Measurements from ENCODE around the gene PKHD1. TPM values are rescaled to one million over a fixed set of nuclear protein-coding genes. Genes with fewer than 3 reads are reported as not detected.

Gene PKHD1
- polyA plus RNA-seq, 4 donors, result under 0.01 to 1.3 TPM; not detected in 2

GRCh38 chr6:51843456-51844056 is 243.9 kb downstream of the PKHD1 start:
- H3K4me1 ChIP-seq (ENCODE audit: control insufficient read depth in 3 of 3, insufficient read depth in 2 of 3, low read depth in 1 of 3, low read length in 2 of 3), result peaks cover 0 to 3% (median 0%) of the 10 kb centered on the region in 3 donors
- DNase-seq (no peak), FAIRE-seq (no peak)
- no peaks in the 10 kb centered on the region for H3K27me3 ChIP-seq (ENCODE audit: control insufficient read depth in 3 of 3, insufficient read depth in 3 of 3, low read length in 3 of 3)
- H3K36me3 ChIP-seq (ENCODE audit: control insufficient read depth in 3 of 3, insufficient read depth in 2 of 3, low read depth in 1 of 3, low read length in 3 of 3), result peaks cover 0 to 2% (median 0%) of the 10 kb centered on the region in 3 donors
- WGBS, 3 donors, result 91 to 94% (median 92%) methylated on average over 5 of the region's 5 CpGs
- H3K9me3 ChIP-seq (ENCODE audit: control insufficient read depth in 2 of 2, insufficient read depth in 1 of 2, low read depth in 1 of 2, low read length in 1 of 2), result peaks cover 0 to 3% of the 10 kb centered on the region in 2 donors
- H3K27ac ChIP-seq (ENCODE audit: low read depth in 1 of 3, low read length in 2 of 3), result no peak overlapping the region
- H3K4me3 ChIP-seq (ENCODE audit: low read depth in 1 of 3, low read length in 3 of 3), result no peak overlapping the region

DNA sequence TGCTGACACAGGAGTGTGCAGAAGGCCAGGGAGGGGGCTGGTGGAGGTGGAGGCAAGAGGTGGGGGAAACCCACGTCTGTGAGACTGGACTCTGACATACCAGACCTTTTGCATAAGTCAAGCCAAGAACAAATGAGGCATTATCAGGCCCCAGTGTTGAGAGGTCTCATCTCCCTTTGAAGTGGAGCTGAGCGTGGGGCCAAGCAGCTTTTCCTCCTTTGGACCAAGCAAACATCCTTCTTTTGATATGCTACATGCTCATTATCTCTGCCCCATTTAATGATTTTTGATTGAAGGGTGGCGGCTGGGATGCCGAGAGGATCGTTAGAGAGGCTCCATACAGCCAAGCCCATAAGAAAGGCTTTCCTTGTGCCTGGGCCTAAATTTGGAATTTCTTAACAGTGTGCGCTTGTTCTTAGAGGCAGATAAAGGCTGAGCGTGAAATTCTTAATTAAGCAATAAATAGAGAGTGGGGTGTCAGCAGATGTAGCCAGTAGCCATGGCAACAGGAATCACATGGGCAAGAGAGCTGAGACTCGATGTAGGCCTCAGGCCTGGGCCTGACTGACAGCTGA is 244.5 kb downstream of the PKHD1 start:
- Histone ChIP-seq H3K27ac (ENCODE audit: low read depth in 1 of 3, low read length in 2 of 3) (no peak overlapping the region), H3K4me1 (ENCODE audit: control insufficient read depth in 3 of 3, insufficient read depth in 2 of 3, low read depth in 1 of 3, low read length in 2 of 3) (peaks cover 0 to 3% (median 0%) of the 10 kb centered on the region in 3 donors), H3K27me3 (ENCODE audit: control insufficient read depth in 3 of 3, insufficient read depth in 3 of 3, low read length in 3 of 3) (peaks cover 0 to 2% (median 0%) of the 10 kb centered on the region in 3 donors), H3K36me3 (ENCODE audit: control insufficient read depth in 3 of 3, insufficient read depth in 2 of 3, low read depth in 1 of 3, low read length in 3 of 3) (peaks cover 0 to 2% (median 0%) of the 10 kb centered on the region in 3 donors), H3K4me3 (ENCODE audit: low read depth in 1 of 3, low read length in 3 of 3) (no peak overlapping the region), H3K9me3 (ENCODE audit: control insufficient read depth in 2 of 2, insufficient read depth in 1 of 2, low read depth in 1 of 2, low read length in 1 of 2) (peaks cover 0 to 3% of the 10 kb centered on the region in 2 donors)
- DNase-seq, result no peak
- no peak for FAIRE-seq
- WGBS, 3 donors, result 67 to 76% (median 69%) methylated on average over 8 of the region's 8 CpGs

DNA sequence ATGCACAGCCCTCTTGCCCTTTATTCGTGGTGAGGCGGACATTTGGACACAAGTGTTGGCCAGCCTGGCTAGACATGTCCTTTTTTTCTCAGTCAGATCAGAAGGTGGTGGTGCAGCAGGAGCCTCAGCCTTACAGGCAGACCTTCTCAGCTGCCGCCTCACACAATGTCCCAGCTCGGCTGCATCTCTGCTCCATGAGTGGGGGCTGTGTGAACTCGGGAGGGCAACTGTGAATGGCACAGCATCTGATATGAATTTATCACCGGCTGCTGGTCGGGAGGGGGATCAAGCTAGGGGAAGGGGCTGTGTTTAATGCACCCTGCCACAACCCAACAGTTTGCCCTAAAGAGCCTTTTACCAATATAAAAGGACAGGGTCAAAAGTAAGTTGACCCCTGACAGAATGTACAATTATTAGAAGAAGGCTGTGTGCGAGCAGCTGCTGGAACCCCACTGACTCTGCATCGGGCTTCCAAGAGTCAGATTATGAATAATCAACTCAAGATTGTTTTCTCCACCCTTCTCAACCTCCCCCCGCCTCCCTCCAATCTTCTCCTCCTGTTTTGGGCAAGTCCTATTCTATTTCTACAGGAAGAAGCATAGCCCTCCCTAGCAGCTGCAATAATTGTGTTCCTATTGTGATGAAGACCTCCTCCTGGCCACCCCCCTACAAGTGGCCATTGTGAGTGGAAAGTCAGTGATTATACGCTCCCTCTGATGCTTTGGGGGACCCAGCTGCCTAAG is 245.2 kb downstream of the PKHD1 start:
- DNase-seq, result no peak
- Histone ChIP-seq H3K9me3 (ENCODE audit: control insufficient read depth in 2 of 2, insufficient read depth in 1 of 2, low read depth in 1 of 2, low read length in 1 of 2) (peaks cover 0 to 3% of the 10 kb centered on the region in 2 donors), H3K27me3 (ENCODE audit: control insufficient read depth in 3 of 3, insufficient read depth in 3 of 3, low read length in 3 of 3) (peaks cover 0 to 2% (median 0%) of the 10 kb centered on the region in 3 donors), H3K4me1 (ENCODE audit: control insufficient read depth in 3 of 3, insufficient read depth in 2 of 3, low read depth in 1 of 3, low read length in 2 of 3) (peaks cover 0 to 3% (median 0%) of the 10 kb centered on the region in 3 donors), H3K4me3 (ENCODE audit: low read depth in 1 of 3, low read length in 3 of 3) (no peak overlapping the region), H3K27ac (ENCODE audit: low read depth in 1 of 3, low read length in 2 of 3) (no peak overlapping the region), H3K36me3 (ENCODE audit: control insufficient read depth in 3 of 3, insufficient read depth in 2 of 3, low read depth in 1 of 3, low read length in 3 of 3) (peaks cover 0 to 2% (median 0%) of the 10 kb centered on the region in 3 donors)
- no peak for FAIRE-seq
- 69 to 76% (median 72%) methylated on average over 11 of the region's 11 CpGs for WGBS, 3 donors

GRCh38 chr6:51841626-51842025 is 245.8 kb downstream of the PKHD1 start:
- 85 to 95% (median 91%) methylated on average over 2 of the region's 2 CpGs for WGBS, 3 donors
- Histone ChIP-seq H3K27me3 (ENCODE audit: control insufficient read depth in 3 of 3, insufficient read depth in 3 of 3, low read length in 3 of 3) (peaks cover 0 to 2% (median 0%) of the 10 kb centered on the region in 3 donors), H3K27ac (ENCODE audit: low read depth in 1 of 3, low read length in 2 of 3) (no peak overlapping the region), H3K4me3 (ENCODE audit: low read depth in 1 of 3, low read length in 3 of 3) (no peak overlapping the region), H3K9me3 (ENCODE audit: control insufficient read depth in 2 of 2, insufficient read depth in 1 of 2, low read depth in 1 of 2, low read length in 1 of 2) (peaks cover 0 to under 1% of the 10 kb centered on the region in 2 donors), H3K36me3 (ENCODE audit: control insufficient read depth in 3 of 3, insufficient read depth in 2 of 3, low read depth in 1 of 3, low read length in 3 of 3) (peaks cover 0 to 2% (median 0%) of the 10 kb centered on the region in 3 donors), H3K4me1 (ENCODE audit: control insufficient read depth in 3 of 3, insufficient read depth in 2 of 3, low read depth in 1 of 3, low read length in 2 of 3) (peaks cover 0 to 3% (median 0%) of the 10 kb centered on the region in 3 donors)
- DNase-seq, result no peak
- FAIRE-seq, result no peak

DNA sequence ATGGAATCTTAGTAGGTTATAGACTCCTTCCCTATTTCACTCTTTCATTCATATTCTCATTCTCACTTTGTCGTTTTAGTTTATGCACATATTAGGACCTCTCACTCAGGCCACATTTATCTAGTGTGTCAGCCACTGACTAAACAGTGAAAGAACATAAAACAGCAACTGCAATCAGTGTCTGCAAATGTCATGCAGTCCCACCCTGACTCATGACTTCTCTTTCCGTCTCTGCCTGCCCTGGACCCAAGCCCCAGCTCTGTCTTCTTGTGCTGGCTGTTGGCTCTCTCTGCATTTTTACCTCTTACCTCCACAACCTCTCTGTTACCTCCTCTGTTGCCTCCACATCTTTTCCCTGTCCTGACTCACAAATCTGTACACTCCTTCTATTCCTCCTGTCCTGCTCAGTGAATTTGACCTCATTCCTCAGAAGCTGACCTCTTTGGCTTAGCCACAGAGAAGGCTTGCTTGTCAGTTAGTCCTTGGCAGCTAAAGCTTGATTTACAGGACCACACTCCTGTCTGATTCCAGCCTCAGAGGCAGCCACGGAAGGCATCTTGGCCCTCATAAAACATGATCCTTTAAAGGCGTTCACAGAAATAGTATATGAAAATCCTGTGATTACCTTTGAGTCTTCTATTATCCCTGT is 247.6 kb downstream of the PKHD1 start:
- no peak for FAIRE-seq
- Histone ChIP-seq H3K4me1 (ENCODE audit: control insufficient read depth in 3 of 3, insufficient read depth in 2 of 3, low read depth in 1 of 3, low read length in 2 of 3) (no peaks in the 10 kb centered on the region), H3K9me3 (ENCODE audit: control insufficient read depth in 2 of 2, insufficient read depth in 1 of 2, low read depth in 1 of 2, low read length in 1 of 2) (no peaks in the 10 kb centered on the region), H3K27ac (ENCODE audit: low read depth in 1 of 3, low read length in 2 of 3) (no peak overlapping the region), H3K36me3 (ENCODE audit: control insufficient read depth in 3 of 3, insufficient read depth in 2 of 3, low read depth in 1 of 3, low read length in 3 of 3) (peaks cover 0 to 2% (median 0%) of the 10 kb centered on the region in 3 donors), H3K4me3 (ENCODE audit: low read depth in 1 of 3, low read length in 3 of 3) (no peak overlapping the region), H3K27me3 (ENCODE audit: control insufficient read depth in 3 of 3, insufficient read depth in 3 of 3, low read length in 3 of 3) (peaks cover 0 to 2% (median 0%) of the 10 kb centered on the region in 3 donors)
- DNase-seq, result no peak
- 57 to 64% (median 60%) methylated on average over 4 of the region's 4 CpGs for WGBS, 3 donors

DNA sequence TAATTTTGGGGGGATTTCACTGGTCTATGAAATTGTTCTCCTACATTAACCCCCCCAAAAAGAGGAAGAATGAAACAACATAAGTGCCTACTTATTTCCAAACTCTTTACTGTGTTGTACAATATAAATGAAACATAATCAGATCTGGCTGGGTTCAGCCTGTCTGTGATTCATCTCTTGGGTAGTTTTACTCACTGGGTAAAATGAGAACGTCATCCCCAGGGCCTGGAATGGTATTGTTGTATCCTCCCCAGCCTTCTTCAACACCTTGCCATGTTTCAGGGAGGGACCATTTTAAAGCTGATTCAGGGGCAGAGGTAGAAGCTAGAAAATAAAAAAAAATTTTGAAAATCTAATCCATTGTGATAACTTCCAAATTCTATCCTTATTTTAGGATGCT is 256.7 kb downstream of the PKHD1 start:
- FAIRE-seq, result no peak
- H3K9me3 ChIP-seq (ENCODE audit: control insufficient read depth in 2 of 2, insufficient read depth in 1 of 2, low read depth in 1 of 2, low read length in 1 of 2), result no peaks in the 10 kb centered on the region
- H3K36me3 ChIP-seq (ENCODE audit: control insufficient read depth in 3 of 3, insufficient read depth in 2 of 3, low read depth in 1 of 3, low read length in 3 of 3), result no peaks in the 10 kb centered on the region
- no peaks in the 10 kb centered on the region for H3K4me1 ChIP-seq (ENCODE audit: control insufficient read depth in 3 of 3, insufficient read depth in 2 of 3, low read depth in 1 of 3, low read length in 2 of 3)
- no peak overlapping the region for H3K4me3 ChIP-seq (ENCODE audit: low read depth in 1 of 3, low read length in 3 of 3)
- WGBS, 3 donors, result 38 to 42% (median 41%) methylated on average over 1 of the region's 1 CpG
- DNase-seq, result no peak
- no peak overlapping the region for H3K27ac ChIP-seq (ENCODE audit: low read depth in 1 of 3, low read length in 2 of 3)
- H3K27me3 ChIP-seq (ENCODE audit: control insufficient read depth in 3 of 3, insufficient read depth in 3 of 3, low read length in 3 of 3), result no peaks in the 10 kb centered on the region

GRCh38 chr6:51827580-51827979 is 259.8 kb downstream of the PKHD1 start:
- Histone ChIP-seq H3K36me3 (ENCODE audit: control insufficient read depth in 3 of 3, insufficient read depth in 2 of 3, low read depth in 1 of 3, low read length in 3 of 3) (no peaks in the 10 kb centered on the region), H3K27ac (ENCODE audit: low read depth in 1 of 3, low read length in 2 of 3) (no peak overlapping the region), H3K4me3 (ENCODE audit: low read depth in 1 of 3, low read length in 3 of 3) (no peak overlapping the region), H3K27me3 (ENCODE audit: control insufficient read depth in 3 of 3, insufficient read depth in 3 of 3, low read length in 3 of 3) (no peaks in the 10 kb centered on the region), H3K9me3 (ENCODE audit: control insufficient read depth in 2 of 2, insufficient read depth in 1 of 2, low read depth in 1 of 2, low read length in 1 of 2) (no peaks in the 10 kb centered on the region), H3K4me1 (ENCODE audit: control insufficient read depth in 3 of 3, insufficient read depth in 2 of 3, low read depth in 1 of 3, low read length in 2 of 3) (no peaks in the 10 kb centered on the region)
- WGBS, 3 donors, result 81 to 89% (median 88%) methylated on average over 1 of the region's 1 CpG
- FAIRE-seq, result no peak
- no peak for DNase-seq

GRCh38 chr6:51824940-51825339 is 262.5 kb downstream of the PKHD1 start:
- H3K9me3 ChIP-seq (ENCODE audit: control insufficient read depth in 2 of 2, insufficient read depth in 1 of 2, low read depth in 1 of 2, low read length in 1 of 2), result no peaks in the 10 kb centered on the region
- DNase-seq (no peak), FAIRE-seq (no peak)
- no peak overlapping the region for H3K4me3 ChIP-seq (ENCODE audit: low read depth in 1 of 3, low read length in 3 of 3)
- H3K36me3 ChIP-seq (ENCODE audit: control insufficient read depth in 3 of 3, insufficient read depth in 2 of 3, low read depth in 1 of 3, low read length in 3 of 3), result no peaks in the 10 kb centered on the region
- no peaks in the 10 kb centered on the region for H3K27me3 ChIP-seq (ENCODE audit: control insufficient read depth in 3 of 3, insufficient read depth in 3 of 3, low read length in 3 of 3)
- H3K27ac ChIP-seq (ENCODE audit: low read depth in 1 of 3, low read length in 2 of 3), result no peak overlapping the region
- no peaks in the 10 kb centered on the region for H3K4me1 ChIP-seq (ENCODE audit: control insufficient read depth in 3 of 3, insufficient read depth in 2 of 3, low read depth in 1 of 3, low read length in 2 of 3)
